NCI-H2029 (cell line): ENCODE results near the gene FAM167B.

Experiments
- DNase-seq: peaks from one replicate; lab custom pipeline; 2025; lab: John Stamatoyannopoulos, UW

Gene FAM167B

DNA sequence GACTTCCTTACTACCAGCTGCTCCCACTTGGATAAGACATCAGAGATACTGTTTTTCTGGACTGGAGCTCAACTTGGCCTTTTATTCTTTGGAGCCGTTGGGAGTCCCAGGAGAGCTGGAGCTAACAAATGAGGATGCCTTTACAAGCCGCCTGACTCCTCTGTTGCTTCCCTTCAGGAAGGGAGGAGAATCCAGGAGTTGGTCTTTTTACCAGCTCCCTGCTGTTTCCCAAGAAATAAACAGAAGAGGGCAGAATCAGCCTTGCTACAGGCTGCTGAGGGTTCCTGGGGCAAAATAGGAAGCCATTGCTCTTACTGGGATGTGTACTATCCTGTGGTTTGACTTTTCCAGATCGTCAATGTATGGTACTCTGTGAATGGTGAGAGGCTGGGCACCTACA lies 23.3 kb upstream of the FAM167B start:
- DNase-seq, result no peak

DNA sequence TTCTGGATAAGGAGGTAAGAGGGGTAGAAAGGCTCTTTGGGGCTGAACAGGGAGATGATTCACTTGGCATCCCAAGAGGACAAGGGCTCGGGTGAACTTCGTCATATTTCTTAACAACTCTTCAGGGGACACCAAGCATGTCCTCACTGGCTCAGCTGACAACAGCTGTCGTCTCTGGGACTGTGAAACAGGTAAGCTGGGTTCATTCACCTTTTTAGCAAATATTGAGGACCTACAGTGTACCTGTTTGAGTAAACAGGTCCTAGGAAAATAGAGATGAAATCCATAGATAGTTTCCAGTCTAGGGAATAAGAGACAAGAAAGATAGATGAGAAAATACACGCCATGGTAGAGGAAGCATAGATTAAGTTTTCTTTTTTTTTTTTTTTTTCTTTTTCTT lies 22.7 kb upstream of the FAM167B start:
- no peak for DNase-seq

DNA sequence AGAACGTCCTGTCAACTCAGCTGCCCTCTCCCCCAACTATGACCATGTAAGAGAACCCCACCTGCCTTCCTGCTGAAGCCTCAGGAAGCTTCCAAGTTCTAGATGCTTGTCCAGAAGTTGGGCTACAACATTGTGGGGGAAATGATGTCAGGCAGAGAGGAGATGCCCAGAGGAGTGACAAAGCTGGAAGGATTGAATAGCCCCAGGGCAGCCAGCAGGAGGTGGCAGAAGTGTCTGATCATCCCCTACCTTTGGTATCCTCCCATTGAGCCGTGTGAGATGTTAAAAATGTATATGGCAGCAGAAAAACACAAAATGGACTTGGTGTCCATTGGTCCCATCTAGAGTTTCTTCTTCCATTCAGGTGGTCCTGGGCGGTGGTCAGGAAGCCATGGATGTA lies 18.3 kb upstream of the FAM167B start:
- DNase-seq, result no peak

DNA sequence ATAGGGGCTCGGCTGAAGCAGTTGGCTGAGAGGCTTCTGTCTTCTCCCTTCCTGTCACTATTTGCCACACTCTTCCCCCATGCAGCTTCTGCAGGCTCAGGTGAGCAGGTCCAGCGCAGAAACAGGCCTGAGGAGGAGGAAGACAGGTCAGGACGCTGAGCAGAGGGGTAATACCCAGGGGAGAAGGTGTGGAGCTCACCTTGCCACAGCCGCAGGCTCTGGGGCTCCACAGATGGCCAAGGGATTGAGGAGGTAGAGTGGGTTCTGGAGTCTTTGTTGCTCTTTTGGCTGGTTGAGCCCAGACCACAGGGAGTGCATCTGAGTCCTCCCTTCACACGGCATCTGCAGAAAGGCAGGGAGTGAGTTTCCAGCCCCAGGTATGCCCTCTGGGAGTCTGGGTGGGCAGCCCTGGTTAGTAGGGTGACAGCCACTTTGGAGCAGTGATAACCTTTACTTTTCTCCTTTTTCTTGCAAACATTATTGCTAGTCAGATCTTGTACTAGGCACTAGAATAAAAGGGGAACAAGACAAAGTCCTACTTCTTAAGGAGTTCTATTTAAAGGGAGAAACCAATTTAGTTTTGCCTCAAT lies 15.1 kb upstream of the FAM167B start:
- no peak for DNase-seq

DNA sequence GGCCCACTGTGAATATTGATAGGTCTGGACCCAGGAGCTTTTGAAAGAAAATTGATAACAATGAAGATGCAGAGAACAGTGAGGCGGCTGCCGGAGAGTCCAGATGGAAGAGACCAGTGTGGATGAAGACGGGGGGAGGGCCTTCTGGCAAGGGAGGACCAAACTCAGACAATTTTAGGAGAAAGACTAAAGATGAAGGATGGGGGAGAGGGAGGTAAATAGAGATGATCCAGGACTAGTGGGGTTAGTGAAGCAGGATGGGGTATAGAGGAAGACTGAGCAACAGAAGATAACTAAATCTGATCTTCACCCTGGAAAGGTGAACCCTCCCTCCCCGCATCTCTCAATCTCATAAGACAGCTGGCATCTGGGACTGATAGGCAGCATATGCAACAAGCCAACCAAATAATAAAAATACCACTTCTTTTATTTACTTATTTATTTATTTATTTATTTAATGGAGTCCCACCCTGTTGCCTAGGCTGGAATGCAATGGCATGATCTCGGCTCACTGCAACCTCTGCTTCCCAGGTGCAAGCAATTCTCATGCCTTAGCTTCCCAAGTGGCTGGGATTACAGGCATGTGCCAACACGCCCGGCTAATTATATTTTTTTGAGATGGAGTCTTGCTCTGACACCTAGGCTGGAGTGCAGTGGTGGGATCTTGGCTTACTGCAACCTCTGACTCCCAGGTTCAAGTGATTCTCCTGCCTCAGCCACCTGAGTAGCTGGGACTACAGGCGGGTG lies 14.3 kb upstream of the FAM167B start:
- DNase-seq, result no peak

DNA sequence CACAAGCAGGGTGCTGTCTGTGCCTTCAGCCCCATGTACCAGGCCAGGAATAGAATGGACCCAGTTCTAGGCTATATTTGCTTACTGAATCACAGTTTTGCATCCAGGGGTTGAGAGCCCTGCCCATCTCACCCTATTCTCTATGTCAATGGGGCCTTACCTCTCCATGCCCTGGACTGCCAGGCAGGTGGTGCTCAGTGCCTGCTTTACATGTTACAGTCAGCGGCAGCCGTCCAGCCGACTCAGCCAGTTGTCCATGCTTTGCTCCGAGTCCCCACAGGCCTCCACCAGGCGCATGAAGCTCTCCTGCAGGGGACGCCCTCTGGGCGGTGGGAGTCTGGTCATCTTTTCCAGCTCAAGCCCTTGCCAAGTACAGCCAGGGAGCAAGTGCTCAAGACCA lies 12.2 kb upstream of the FAM167B start:
- DNase-seq, result no peak

DNA sequence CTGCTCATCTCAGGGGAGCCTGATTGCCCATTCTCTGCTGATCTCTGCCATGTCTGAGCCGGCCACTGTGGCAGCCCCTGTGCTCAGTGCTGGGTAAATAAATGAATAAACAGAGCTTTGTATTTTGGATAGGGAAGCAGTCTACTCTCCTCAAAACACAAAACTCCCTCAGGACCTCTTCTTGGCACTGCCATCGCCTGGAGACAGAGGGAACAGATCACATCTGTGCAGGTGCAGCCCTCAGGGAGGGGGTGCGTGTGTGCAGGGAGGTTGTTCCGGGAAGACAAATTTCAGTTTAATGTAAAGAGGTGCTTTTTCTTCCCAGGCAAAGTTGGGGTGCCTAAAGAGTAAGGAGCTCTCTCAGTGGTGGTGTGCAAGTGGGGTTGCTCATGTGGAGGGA lies 7.7 kb upstream of the FAM167B start:
- peak; percentile 9 for DNase-seq

DNA sequence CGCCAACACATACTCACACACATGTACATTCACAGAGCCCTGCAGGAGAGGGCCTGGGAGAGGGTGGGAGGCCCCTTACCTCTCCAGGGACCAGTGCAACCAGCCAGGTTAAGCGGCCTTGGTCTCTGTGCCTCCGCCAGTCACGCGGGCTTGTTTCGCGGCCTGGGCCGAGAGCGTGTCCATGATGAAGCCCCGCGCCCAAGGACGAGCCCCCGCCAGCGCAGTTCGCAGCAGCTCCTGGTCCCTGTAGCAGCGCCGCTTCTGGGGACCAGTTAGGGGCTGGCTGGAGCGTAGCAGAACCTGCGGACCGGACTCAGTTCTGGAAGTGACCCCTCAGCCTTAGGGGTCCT lies 7.3 kb upstream of the FAM167B start:
- DNase-seq, result no peak

DNA sequence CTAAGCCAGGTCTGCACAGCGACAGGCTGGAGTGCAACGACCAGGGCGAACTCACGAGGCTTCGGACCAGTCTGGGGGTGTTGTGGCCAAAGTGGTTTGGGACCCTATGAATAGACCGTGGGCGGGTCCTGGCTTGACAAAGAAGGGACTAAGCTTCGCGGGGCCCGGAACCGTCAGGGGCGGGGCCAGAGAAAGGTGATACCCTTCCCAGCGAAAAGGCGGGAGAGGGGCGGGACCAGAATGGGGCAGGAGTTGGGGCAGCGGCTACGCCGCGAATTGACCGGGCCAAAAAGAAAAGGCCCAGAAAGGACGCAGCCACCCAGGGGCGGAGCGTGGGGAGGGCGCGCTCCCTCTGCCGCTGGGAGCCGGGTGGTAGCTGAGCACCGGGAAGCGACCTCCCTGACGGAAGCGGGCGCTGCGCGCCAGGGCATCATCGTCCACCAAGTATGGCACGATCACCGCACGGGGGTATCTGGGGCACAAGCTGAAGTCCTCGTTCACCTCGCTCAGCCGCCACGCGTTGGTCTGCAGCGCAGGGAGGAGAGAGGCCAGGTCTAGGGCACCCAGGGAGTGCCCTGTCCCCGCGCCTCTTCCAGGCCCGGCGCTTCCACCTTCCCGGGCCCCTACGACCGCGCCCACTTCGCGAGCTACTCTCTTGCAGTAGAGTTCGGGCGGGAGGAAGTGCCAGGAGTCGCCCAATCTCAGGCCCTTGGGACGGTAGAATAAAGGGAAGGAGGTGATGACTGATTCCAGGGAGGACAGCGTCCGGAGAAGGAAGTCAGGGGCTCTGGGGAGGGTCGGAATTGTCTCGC lies 6.7 kb upstream of the FAM167B start:
- peak; percentile 68 for DNase-seq

DNA sequence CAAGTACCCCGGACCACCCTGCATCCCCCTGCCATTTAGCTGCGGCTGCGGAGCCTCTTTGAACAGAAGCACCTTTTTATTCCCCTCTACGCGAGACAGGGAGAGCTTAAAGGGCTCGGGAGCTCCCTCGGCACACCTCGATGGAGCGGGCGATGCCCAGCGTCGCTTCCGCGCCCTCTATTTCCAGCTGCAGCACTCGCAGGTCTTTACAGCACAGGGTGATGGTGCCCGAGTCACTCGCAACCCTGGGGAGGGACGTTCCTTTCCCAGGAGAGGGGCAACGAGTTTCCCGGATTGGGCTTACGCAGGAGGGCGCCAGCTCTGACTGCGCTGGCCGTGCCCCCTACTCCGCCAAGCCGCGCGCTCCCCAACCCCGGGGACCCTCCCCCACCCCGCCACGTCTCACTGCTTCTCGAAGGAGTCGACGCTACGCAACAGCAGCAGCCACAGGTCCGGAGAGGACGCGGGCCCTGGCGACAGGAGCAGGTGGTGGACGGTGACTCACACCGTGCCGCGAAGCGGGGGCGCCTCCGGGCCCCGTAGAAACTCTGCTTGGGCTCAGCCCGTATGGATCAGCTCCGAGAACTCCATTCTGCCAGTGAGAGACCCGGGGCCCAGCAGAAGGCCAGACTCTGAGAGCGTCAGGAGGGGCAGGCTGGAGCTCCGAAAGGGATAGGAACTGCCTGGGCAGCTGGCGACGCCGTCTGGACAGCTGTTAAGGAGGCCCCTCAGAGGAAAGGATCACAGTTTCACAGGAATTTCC lies 5.8 kb upstream of the FAM167B start:
- DNase-seq, result peak; percentile 40

DNA sequence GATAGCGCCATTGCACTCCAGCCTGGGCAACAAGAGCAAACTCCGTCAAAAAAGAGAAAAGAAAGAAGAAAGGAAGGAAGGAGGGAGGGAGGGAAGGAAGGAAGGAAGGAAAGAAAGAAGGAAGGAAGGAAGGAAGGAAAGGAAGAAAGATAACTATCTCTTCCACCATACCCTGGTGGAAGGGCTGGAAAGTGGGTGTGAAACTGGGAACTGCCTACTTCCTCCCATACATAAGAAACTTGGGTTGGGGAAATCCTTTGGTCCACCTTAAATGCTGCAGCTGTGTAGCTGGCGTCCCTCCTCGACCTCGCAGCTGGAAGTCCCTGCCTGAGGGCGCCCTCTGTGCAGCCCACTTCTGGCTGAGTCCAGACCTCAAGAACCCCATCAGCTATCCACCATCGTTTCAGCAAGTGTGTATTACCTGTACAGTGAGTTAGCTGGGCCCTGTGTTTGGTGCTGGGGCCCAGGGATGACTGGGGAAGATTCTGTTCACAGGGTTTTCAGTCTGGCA lies 4.6 kb upstream of the FAM167B start:
- DNase-seq, result no peak

DNA sequence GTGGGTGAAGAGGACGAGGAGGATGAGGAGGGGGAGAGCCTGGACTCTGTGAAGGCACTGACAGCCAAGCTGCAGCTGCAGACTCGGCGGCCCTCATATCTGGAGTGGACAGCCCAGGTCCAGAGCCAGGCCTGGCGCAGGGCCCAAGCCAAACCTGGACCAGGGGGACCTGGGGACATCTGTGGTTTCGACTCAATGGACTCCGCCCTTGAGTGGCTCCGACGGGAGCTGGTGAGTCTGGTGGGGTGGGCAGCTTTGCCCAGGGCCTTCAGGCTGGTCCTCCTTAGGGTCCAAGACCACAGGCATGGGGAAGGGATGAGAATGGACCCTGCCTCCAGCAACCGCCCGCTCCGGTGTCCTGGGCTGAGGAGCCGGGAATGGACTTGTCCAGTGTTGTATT lies 430 bp downstream of the FAM167B start:
- no peak for DNase-seq

DNA sequence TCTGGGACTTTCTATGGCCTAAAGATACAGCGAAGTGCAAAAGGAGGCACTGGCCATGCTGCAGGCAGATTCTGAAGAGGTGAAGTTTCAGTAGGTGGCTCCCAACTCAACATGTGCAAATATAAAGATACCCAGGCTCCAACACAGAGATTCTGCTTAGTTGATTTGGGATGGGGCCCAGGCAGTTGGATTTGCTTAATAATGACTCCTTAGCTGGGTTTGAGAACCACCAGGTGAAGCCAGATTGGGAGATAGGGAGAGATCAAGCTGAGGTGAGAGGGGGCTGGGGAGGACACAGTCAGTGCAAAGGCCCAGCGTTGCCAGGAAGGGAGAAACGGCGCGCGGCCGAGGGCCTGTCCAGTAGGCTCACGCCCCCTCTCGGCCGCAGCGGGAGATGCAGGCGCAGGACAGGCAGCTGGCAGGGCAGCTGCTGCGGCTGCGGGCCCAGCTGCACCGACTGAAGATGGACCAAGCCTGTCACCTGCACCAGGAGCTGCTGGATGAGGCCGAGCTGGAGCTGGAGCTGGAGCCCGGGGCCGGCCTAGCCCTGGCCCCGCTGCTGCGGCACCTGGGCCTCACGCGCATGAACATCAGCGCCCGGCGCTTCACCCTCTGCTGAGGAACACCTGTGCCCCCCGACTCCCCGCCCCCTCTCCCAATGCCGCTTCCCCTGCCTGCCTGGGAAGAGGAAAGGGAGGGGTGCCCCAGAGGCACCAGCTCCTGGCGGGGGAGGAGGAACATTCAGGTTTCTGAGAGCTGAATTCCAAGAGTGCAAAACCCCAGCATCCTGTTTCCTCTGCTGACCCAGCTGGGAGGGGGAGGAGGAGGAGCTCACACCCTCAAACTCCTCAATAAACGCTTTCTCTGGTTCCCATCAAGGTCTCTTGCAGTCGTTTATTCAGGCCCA lies 1.2 kb downstream of the FAM167B start:
- peak; percentile 48 for DNase-seq

DNA sequence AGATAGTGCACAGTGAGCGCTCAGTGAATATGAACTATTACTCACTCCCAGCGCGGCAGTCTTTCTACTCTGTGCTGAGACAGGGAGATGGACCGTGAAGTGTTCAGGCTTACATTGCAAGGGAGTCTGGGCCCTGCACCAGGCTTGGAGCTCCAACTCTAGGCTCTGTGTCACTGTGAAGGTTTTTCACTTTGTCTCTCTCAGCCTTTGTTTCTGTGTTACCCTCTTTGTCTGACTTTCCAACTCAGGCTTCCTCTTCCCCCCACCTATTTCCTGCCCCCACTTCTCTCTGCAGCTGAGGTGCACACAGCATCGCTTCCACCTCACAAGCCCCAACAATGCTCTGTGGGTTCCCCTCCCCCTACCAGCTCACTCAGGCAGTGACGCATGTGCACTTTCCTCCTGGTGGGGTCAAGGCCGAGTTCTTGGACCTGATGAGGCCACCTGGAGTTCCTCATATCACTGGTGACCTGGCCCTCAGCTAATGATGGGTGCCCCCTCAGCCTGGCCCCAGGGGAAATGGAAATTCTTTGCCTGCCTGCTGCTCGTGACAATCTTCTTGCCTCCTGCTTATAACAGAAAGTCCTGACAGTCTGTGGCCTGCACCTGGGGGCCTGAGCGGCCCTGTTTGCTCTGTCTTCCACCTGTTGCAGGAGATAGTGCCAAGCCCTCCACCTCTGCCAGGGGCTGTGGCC lies 3.0 kb downstream of the FAM167B start:
- DNase-seq, result no peak

DNA sequence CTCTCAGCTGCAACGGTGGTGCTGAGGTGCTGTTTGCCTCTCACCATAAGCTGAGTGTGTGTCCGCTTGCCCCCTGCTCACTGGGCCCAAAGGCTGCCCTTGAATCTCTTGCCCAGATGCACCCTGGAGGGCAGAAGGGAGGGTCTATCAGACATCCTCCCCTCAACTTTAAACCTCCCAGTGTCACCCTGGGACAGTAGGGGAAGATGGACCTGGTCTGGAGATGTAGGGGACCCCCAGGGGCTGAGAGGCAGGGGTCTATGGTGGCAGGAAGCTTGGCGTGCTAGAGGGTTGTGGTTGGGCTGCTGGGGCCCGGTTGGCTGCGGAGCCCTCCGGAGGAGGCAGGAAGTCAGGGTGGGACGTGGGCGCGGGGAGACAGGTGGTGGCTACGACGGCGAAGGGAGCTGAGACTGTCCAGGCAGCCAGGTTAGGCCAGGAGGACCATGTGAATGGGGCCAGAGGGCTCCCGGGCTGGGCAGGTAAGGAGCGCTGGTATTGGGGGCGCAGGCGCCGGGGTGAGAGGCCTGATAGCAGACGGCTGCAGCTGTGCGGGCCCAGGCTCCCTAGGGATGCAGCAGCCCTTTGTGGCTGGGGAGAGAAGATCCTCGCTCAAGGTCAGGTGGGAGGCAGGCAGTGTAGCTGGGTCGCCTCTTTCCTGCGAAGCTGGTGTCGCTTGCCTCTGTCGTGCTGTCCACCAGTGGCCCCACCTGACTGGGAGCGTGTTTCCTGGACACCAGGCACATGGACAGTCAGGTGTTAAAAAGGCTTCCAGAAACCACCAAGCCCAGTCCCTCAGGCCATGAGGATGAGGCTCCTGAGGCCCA lies 4.1 kb downstream of the FAM167B start, which contains the start of gene LCK:
TSS of gene LCK (plus strand) at position 373 of the 824 bp plus-strand sequence. CDS start 23,065 bp downstream, outside the sequence.
- no peak for DNase-seq

DNA sequence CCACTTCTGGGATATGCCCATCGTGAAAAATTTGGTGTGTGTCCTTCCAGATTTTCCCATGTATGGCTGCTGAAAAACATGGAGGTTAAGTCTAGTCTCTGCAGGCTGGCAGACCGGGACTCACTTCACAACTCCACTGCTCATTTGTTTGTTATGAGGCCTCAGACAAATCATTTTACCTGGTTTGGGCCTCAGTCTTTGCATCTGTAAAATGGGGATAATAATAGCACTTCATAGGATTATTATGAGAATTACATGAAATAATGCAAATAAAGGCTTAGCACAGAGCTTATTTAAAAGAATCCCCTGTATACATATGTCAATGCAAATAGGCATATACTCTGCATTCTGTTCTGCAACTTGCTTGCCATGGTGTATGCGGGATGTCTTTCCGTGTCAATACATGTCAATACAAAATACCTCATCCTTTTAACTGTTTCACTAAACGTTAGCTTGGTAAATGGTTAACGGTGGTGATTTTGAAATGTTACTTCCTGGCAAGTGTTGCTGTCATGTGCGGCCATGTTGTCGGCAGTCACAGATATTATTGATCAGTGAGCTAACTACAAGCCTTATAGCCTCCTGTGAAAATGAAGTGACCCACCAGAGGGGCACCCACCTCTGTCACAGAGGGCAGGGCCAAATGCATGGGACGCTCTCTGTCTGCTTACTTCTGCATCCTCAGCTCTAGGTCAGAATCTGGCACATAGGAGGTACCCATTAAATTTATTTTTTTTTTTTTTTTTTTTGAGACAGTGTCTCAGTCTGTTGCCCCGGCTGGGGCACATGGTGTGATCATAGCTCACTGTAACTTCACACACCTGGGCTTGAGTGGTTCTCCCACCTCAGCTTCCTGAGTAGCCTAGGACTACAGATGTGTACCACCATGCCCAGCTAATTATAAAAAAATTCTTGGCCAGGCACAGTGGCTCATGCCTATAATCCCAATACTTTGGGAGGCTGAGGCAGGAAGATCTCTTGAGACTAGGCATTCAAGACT lies 8.3 kb downstream of the FAM167B start:
- DNase-seq, result no peak

DNA sequence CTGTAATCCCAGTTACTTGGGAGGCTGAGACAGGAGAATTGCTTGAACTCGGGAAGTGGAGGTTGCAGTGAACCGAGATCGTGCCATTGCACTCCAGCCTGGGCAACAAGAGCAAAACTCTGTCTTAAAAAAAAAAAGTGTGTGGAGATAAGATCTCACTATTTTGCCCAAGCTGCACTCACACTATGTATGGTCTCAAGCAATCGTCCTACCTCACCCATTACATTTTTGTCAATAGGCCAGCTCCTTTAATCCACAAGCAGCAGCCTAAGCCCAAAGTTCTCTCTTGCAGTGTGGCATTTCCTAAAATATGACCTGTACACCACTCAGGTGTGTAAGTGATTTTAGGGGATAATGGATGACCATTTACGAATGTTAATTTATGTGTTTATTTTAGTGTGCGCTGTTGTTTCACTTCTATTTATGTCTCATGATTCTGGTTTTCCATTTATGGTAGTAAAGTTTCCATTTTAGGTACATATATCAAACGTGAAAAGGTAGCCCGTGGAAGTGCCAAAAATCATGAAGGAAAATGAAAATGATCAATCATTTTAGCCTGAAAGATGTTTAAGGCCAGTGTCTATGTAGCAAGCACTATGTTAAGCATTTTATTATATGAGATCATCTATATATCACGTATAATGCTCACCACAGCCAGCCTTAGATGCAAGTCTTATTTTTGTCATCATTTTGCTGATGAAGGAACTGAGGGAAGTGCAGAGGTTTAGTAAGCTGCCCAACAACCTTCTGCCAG lies 9.6 kb downstream of the FAM167B start:
- no peak for DNase-seq

DNA sequence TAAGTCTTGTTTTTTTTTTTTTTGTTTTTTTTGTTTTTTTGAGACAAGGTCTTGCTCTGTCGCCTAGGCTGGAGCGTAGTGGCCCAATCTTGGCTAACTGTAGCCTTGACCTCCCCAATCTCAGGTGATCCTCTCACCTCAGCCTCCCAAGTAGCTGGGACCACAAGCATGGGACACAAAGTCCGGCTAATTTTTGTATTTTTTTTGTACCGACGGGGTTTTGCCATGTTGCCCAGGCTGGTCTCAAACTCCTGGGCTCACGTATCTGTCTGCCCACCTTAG lies 10.1 kb downstream of the FAM167B start:
- no peak for DNase-seq
